Fibroblast of lung (primary cell): ENCODE data around the gene SYT17. TPM values are rescaled to one million over a fixed set of nuclear protein-coding genes. Genes with fewer than 3 reads are reported as not detected.
A peak's percentile ranks its signal among the peaks of the same experiment; 100 is the strongest.

Experiments used
- DNase-seq, 2 donors: peaks; one replicate each; pipeline versions ENCODE4 v3.0.0 to v3.0.0-alpha.2; 2010; ENCODE audit warnings: low read depth in 2 of 2
- H2AFZ ChIP-seq: 2 replicates; pipeline ENCODE4 v1.5.1; 2012; ENCODE audit warnings: low read length, control low read depth, inconsistent platforms
- H3K27ac ChIP-seq: 2 replicates; pipeline ENCODE4 v1.5.1; 2011; ENCODE audit warnings: low read length, control low read depth; ENCODE audit not compliant: insufficient read depth
- H3K27me3 ChIP-seq: 2 replicates; pipeline ENCODE4 v1.5.1; 2011; ENCODE audit warnings: mild to moderate bottlenecking, low read length; ENCODE audit not compliant: control insufficient read depth, insufficient read depth
- H3K36me3 ChIP-seq: 2 replicates; pipeline ENCODE4 v1.5.1; 2011; ENCODE audit warnings: low read length; ENCODE audit not compliant: control insufficient read depth, insufficient read depth
- H3K4me1 ChIP-seq: 2 replicates; pipeline ENCODE4 v1.5.1; 2011; ENCODE audit warnings: low read length; ENCODE audit not compliant: control insufficient read depth, insufficient read depth; ENCODE audit errors: extremely low read depth
- H3K4me2 ChIP-seq: 2 replicates; pipeline ENCODE4 v1.5.1; 2011; ENCODE audit warnings: low read length, control low read depth; ENCODE audit not compliant: insufficient read depth; ENCODE audit errors: extremely low read depth
- H3K4me3 ChIP-seq, 4 experiments: fragments of 200-600 bp in 1 of 4; sonication (generic) in 1 of 4; replicated peaks in 1 of 4; 2 replicates each; pipeline ENCODE4 v1.5.1; 2011 to 2016; ENCODE audit warnings: low read length in 4 of 4, low read depth in 3 of 4, mild to moderate bottlenecking in 3 of 4, control low read depth in 2 of 4, inconsistent platforms in 1 of 4, mixed read lengths in 1 of 4; ENCODE audit not compliant: insufficient read depth in 1 of 4; ENCODE audit errors: control extremely low read depth in 1 of 4
- H3K79me2 ChIP-seq: 2 replicates; pipeline ENCODE4 v1.5.1; 2012; ENCODE audit warnings: mild to moderate bottlenecking, low read length, inconsistent platforms; ENCODE audit not compliant: control insufficient read depth, insufficient read depth
- H3K9ac ChIP-seq: 2 replicates; pipeline ENCODE4 v1.5.1; 2011; ENCODE audit warnings: mild to moderate bottlenecking, low read length, control low read depth; ENCODE audit not compliant: insufficient read depth
- H3K9me3 ChIP-seq: 2 replicates; pipeline ENCODE4 v1.5.1; 2012; ENCODE audit warnings: low read depth, low read length; ENCODE audit not compliant: control insufficient read depth, insufficient read depth
- H4K20me1 ChIP-seq: 2 replicates; pipeline ENCODE4 v1.5.1; 2011; ENCODE audit warnings: low read length; ENCODE audit not compliant: control insufficient read depth, insufficient read depth; ENCODE audit errors: extremely low read depth
- CTCF ChIP-seq, 2 donors: IDR thresholded peaks in 1 of 2; conservative IDR thresholded peaks in 1 of 2; 1 replicate in 1 of 2; 2 replicates in 1 of 2; pipeline ENCODE4 v1.5.1; 2011 to 2012; ENCODE audit warnings: low read length in 2 of 2, control low read depth in 1 of 2, inconsistent platforms in 1 of 2, low read depth in 1 of 2, mild to moderate bottlenecking in 1 of 2
- EZH2 ChIP-seq: IDR thresholded peaks from 2 replicates; pipeline ENCODE4 v1.5.1; 2012; ENCODE audit warnings: low read length, control low read depth, mild to moderate bottlenecking; ENCODE audit errors: missing control alignments
- polyA plus RNA-seq, 2 donors: library from polyadenylated mRNA; depleted of rRNA in 1 of 2; stranded (reverse) in 1 of 2; unstranded in 1 of 2; fragments of >200 nt; gene quantifications; 2 replicates each; pipeline ENCODE4 v1.2.1, GENCODE V29; 2011 to 2012; ENCODE audit warnings: missing spikeins in 1 of 2
- total RNA-seq: library from RNA; depleted of rRNA; stranded (reverse); fragments of >200 nt; gene quantifications from 2 replicates; pipeline ENCODE4 v1.2.1, GENCODE V29; 2014

The SYT17 gene
- total and polyA plus RNA-seq, 2 donors (not counting 1 experiment from before 2014, with no cell fraction given), result 0.33 TPM; not detected in 1

GRCh38 chr16:19151310-19151709 lies 16.7 kb upstream of the SYT17 start:
- H3K9ac ChIP-seq, result no peak overlapping the region
- no peak overlapping the region for H3K27ac ChIP-seq
- H3K4me1 ChIP-seq, result no peaks in the 10 kb centered on the region
- H3K79me2 ChIP-seq, result no peaks in the 10 kb centered on the region
- no peak overlapping the region for H3K4me2 ChIP-seq
- no peaks in the 10 kb centered on the region for H3K9me3 ChIP-seq
- H2AFZ ChIP-seq, result no peak overlapping the region
- H3K4me3 ChIP-seq, result no peak overlapping the region
- no peaks in the 10 kb centered on the region for H3K36me3 ChIP-seq
- TF ChIP-seq EZH2 (no peak), CTCF (conservative IDR thresholded peaks at IDR 0.05 in 1 of 2, IDR thresholded peaks at IDR 0.05 in 1 of 2; ENCODE audit: low read depth in 1 of 2, low read length in 2 of 2) (no peak)
- H3K27me3 ChIP-seq, result peaks cover 3% of the 10 kb centered on the region
- H4K20me1 ChIP-seq, result no peaks in the 10 kb centered on the region
- DNase-seq, result no peak

- H3K4me3 ChIP-seq, result no peak overlapping the region
- TF ChIP-seq CTCF (conservative IDR thresholded peaks at IDR 0.05 in 1 of 2, IDR thresholded peaks at IDR 0.05 in 1 of 2; ENCODE audit: low read depth in 1 of 2, low read length in 2 of 2), result no peak
- TF ChIP-seq EZH2, result no peak
- H3K36me3 ChIP-seq, result no peaks in the 10 kb centered on the region
- no peak overlapping the region for H3K4me2 ChIP-seq
- no peak overlapping the region for H2AFZ ChIP-seq
- peaks cover 3% of the 10 kb centered on the region for H3K27me3 ChIP-seq
- H3K9me3 ChIP-seq, result no peaks in the 10 kb centered on the region
- H3K4me1 ChIP-seq, result no peaks in the 10 kb centered on the region
- no peak overlapping the region for H3K27ac ChIP-seq
- no peak for DNase-seq
- no peaks in the 10 kb centered on the region for H4K20me1 ChIP-seq
- no peaks in the 10 kb centered on the region for H3K79me2 ChIP-seq
- no peak overlapping the region for H3K9ac ChIP-seq
Measured at GRCh38 chr16:19152042-19152441, 16.0 kb upstream of the SYT17 start.

- Histone ChIP-seq H3K36me3 (no peaks in the 10 kb centered on the region), H3K9me3 (no peaks in the 10 kb centered on the region), H3K79me2 (no peaks in the 10 kb centered on the region), H3K4me1 (no peaks in the 10 kb centered on the region), H3K4me2 (no peak overlapping the region), H3K9ac (no peak overlapping the region), H2AFZ (no peak overlapping the region), H3K27me3 (peaks cover 3% of the 10 kb centered on the region), H3K4me3 (no peak overlapping the region), H4K20me1 (no peaks in the 10 kb centered on the region), H3K27ac (no peak overlapping the region)
- TF ChIP-seq EZH2, result no peak
- no peak for TF ChIP-seq CTCF (conservative IDR thresholded peaks at IDR 0.05 in 1 of 2, IDR thresholded peaks at IDR 0.05 in 1 of 2; ENCODE audit: low read depth in 1 of 2, low read length in 2 of 2)
- peak in 1 of 2 donors; percentile 6 for DNase-seq
Measured at GRCh38 chr16:19153876-19154275, 14.2 kb upstream of the SYT17 start.
